Measurements from ENCODE around the gene MICAL1.
"Not testable (repeated sequence)": the region's sequence is repeated elsewhere in the genome, so short reads cannot be mapped to it uniquely, and the experiment has no call there.

MICAL1 gene

GRCh38 chr6:109477725-109478124 is 22.2 kb upstream of the MICAL1 start:
- no peak for DNase-seq

GRCh38 chr6:109477184-109477583 is 21.6 kb upstream of the MICAL1 start:
- DNase-seq = no peak

GRCh38 chr6:109475625-109476024 is 20.1 kb upstream of the MICAL1 start:
- DNase-seq = no peak

- no peak for DNase-seq
These were observed 19.4 kb upstream of the MICAL1 start for GRCh38 chr6:109474995-109475394.

- no peak for DNase-seq
These were observed 17.5 kb upstream of the MICAL1 start for GRCh38 chr6:109473120-109473519.

- DNase-seq = no peak
These were observed 16.8 kb upstream of the MICAL1 start for GRCh38 chr6:109472132-109472995.

- DNase-seq = no peak
These were observed 15.7 kb upstream of the MICAL1 start for GRCh38 chr6:109471105-109471810.

- no peak for DNase-seq
These were observed 14.1 kb upstream of the MICAL1 start for GRCh38 chr6:109469591-109470189.

GRCh38 chr6:109467696-109468095 is 12.1 kb upstream of the MICAL1 start:
- no peak for DNase-seq

- DNase-seq = no peak
These were observed 10.8 kb upstream of the MICAL1 start for GRCh38 chr6:109466212-109466923.

- no peak for DNase-seq
These were observed 10.2 kb upstream of the MICAL1 start for GRCh38 chr6:109465772-109466171.

GRCh38 chr6:109461733-109462526 is 6.4 kb upstream of the MICAL1 start:
- DNase-seq = no peak

GRCh38 chr6:109461205-109461604 is 5.6 kb upstream of the MICAL1 start:
- not testable (repeated sequence) for DNase-seq

GRCh38 chr6:109460161-109460829 is 4.7 kb upstream of the MICAL1 start:
- no peak for DNase-seq

GRCh38 chr6:109458774-109459531 is 3.4 kb upstream of the MICAL1 start:
- DNase-seq = no peak

GRCh38 chr6:109457562-109457996 is 2.0 kb upstream of the MICAL1 start:
- DNase-seq = no peak

GRCh38 chr6:109456710-109457561 is 1.4 kb upstream of the MICAL1 start:
- peak; percentile 41 for DNase-seq

GRCh38 chr6:109456111-109456583 is 575 bp upstream of the MICAL1 start:
- no peak for DNase-seq

Measured in fibroblast of skin of back (primary cell).